GM18508 (cell line): Measurements from ENCODE around the gene IAPP.
"Not testable (repeated sequence)": the region's sequence is repeated elsewhere in the genome, so short reads cannot be mapped to it uniquely, and the experiment has no call there.

ENCODE experiments used
- ATAC-seq: cut with Tn5 transposase; IDR thresholded peaks from one replicate; pipeline ENCODE4 v1.9.1; 2021; ENCODE audit warnings: moderate number of reproducible peaks; ENCODE audit not compliant: insufficient read depth, unreplicated experiment

The IAPP gene

GRCh38 chr12:21372602-21373001 lies at the start of gene IAPP:
Gene IAPP, plus strand, starts transcription at chr12:21372902. Its CDS starts 450 bp downstream, at chr12:21373352.
- ATAC-seq: no peak

- ATAC-seq: no peak
These were observed 49.0 kb upstream of the IAPP start for GRCh38 chr12:21323736-21324135.

DNA sequence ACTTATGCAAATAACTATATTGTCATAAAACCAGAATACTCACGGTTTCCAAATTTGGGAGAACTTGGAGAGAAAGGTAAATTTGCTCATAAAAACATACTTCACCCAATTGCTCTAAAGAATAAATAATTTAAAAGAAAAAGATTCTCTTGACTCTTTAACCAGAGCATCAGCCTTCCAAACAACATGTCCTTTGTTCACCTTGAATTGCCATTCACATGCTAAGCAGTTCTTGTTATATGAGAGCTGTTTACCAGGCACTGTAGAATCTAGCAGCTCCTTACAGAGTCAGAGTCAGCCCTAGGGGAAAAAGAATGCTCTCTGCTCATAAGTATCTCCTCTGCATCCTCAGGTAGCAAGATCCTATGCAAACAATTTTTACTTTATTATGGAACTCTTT lies 48.2 kb upstream of the IAPP start:
- no peak for ATAC-seq

GRCh38 chr12:21328578-21328977 lies 44.1 kb upstream of the IAPP start:
- ATAC-seq: no peak

DNA sequence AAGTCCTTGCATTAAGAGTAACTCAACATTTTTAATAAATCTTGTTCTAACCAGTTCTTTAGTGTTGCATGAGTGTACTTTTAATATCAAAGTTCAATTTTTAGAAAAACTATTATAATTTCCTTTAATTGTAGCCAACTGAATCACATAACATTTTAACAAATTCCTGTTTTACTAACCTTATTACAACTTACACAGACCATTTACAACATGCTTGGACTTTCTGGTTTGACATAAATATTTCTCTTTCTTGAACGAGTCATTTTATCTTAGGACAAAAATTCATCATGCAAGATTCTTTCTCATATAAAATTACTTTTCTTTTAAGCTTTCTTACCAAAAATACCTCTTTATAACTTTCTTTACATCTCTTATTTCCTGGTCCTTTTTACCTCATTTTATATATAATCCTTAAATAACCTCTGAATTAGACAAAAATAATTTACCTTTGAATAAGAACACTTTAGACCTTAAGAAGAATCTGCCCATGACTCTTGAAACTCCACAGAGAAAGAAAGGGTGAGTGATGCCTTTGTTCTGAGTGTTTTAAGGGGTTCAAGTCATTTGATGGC lies 41.9 kb upstream of the IAPP start:
- no peak for ATAC-seq

DNA sequence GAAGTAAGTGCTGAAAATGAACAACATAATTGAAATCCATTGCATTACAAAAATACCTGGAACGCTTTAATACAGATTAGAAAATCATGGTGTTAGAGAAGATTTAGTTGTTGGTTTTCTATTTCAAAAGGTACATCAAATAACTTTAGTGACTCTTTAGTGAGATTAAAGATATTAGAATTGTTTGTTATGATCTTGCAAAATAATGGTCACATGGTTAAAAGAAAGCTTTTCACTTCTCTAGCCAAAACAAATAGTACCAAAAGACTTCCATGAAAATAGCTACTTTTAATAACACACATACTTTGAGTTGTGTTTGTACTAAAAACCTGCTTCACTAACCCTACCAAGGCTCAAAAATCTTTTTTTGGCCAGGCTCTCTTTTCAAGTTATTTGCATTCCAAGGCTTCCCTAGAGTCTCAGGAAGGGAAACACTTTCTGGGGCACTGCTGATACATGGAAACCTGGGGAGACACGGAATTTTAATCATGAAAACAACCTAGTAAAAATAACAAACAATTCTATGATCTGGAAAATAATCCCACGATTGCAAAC lies 37.9 kb upstream of the IAPP start, which contains the start of gene SLCO1A2:
Gene SLCO1A2 (minus strand): TSS at position 147 of the 555 bp plus-strand sequence. CDS start 270 bp downstream, outside the sequence.
- ATAC-seq: no peak

DNA sequence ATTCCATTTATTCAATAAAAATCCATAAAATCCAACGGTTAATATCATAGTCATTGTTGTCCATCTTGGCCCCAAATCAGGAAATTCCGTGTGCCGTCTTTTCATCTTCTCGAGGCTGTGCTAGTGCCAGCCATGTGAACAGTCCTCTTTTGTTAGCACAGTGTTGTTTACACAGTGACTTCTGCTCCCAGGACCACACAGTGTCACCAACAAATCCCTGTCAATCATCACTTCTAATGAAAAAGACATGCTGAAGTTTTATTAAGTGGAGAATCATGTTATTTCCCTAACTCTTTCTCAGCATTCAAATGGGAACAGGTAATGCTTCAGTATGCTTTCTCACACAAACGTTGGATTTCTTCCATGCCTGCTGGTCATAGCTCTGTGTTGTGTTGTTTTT lies 36.0 kb upstream of the IAPP start:
- ATAC-seq: no peak

GRCh38 chr12:21337453-21337852 lies 35.2 kb upstream of the IAPP start:
- no peak for ATAC-seq

GRCh38 chr12:21337959-21338744 lies 34.5 kb upstream of the IAPP start:
- no peak for ATAC-seq

DNA sequence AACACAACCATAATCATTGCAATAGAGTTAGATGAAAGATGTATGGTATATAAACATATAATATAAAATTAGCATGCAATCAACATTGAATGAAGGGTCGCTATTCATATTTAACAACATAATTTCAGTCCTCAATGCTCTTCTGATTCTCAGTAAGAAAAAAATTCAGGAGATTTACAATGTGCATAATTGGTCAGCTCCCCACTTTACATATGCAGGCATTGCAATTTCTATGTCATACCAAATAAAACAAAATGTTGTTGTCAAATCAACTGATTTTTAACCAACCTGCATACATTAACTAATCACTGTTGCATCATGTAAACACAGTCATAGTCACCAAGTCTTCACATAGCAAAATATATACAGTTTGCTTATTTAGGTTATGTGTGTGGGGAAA lies 32.8 kb upstream of the IAPP start:
- ATAC-seq: no peak

GRCh38 chr12:21340403-21340802 lies 32.3 kb upstream of the IAPP start:
- ATAC-seq: no peak

DNA sequence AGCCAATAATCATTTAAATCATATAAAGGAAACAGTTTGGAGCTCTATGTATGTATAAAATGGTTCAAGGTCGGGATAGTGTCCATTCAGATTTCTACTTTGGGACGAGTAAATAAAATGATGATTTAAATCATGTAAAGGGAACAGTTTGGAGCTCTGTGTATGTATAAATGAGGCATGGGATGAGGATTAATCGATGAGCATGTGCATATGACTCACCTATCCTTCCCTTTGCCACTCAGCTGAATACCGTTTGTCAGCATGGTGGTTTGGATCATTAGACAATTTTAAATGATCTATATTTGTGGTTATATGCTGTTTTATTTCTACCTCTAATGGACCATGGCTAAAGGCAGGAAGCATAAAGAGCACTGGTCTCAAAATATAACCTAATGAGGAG lies 30.9 kb upstream of the IAPP start:
- no peak for ATAC-seq

DNA sequence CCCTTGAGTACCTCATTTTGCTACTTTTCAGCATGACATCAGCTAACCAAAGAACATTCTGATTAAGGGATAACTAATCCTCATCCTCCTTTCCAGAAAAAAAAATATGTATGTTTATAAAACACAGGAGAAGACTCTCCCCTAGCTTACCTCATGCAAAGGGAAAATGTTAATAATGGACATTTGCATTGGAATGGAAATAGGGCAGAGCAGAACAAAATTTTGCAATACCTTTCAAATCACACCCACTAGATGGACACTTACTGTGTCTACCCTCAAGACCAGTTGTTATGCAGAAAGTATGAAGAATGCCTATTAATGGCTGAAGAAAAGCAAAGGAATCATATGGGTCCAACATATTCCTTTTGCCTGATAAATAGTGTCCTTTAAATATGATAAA lies 29.1 kb upstream of the IAPP start:
- no peak for ATAC-seq

DNA sequence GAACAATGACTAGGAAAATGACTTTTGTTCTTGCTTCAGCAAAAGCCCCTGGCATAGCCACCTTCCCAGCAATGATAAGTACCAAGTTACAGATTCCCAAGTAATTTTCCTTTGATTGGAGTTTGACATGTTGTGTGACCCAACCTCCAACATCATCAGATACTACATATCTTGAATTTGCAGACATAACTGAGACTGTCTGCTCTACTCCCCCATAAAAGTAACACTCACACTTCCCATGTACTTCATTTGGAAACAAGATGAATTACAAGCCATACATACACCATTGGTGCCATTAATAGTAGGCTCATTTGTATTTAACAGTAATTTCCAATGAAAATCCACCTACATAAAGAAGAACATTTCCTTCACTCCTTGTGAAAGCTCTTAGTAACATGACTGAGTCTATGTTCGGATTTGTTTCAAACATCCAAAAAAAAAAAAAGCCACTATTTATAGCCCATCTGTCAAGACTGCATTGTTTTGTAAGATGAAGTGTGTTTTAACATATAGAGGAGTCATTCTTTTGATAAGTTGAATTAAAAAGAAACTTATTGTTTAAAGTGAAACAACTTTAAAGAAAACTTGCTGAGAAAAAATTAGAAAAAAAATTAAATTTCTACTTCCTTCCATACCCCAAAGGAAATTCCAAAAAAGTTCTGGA lies 26.0 kb upstream of the IAPP start:
- ATAC-seq: no peak

GRCh38 chr12:21350975-21351374 lies 21.7 kb upstream of the IAPP start:
- no peak for ATAC-seq

DNA sequence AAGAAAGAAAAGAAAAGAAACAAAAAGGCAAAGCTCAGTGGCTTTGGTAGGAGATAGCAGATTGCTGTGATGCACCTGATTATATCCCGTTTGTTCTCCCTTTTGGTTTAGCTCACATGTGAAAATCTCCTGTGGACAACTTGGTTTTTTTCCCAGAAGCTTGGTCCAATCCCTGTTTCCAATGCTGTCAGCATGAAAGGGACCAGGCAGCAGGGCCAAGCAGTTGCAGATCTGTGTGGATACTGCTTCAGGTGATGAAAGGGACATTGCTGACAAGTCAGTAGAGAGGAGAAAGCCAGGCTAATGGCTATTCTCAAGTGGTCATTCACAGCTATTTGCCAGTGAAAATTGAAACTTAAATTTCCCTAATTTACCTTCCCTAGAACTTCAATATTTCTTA lies 19.2 kb upstream of the IAPP start:
- ATAC-seq: no peak

DNA sequence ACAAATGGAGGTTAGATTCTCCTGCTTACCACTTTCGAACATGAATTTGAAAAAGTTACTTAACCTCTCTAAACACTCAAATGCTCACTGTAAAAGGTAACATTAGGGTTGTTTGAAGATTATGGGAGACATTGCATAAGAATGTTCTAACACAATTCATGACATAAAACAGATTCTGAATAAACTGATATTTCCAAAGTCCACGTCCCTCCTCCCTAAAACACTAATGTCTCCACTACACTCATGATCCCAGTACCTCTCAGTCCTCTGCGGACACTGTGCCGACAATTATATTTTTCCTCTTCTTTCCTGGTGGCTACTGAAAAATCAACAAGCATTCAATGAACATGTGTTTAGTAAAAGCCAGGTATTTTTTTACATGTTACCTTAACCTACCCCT lies 18.8 kb upstream of the IAPP start:
- ATAC-seq: no peak

- no peak for ATAC-seq
These were observed 18.1 kb upstream of the IAPP start for GRCh38 chr12:21354641-21355040.

DNA sequence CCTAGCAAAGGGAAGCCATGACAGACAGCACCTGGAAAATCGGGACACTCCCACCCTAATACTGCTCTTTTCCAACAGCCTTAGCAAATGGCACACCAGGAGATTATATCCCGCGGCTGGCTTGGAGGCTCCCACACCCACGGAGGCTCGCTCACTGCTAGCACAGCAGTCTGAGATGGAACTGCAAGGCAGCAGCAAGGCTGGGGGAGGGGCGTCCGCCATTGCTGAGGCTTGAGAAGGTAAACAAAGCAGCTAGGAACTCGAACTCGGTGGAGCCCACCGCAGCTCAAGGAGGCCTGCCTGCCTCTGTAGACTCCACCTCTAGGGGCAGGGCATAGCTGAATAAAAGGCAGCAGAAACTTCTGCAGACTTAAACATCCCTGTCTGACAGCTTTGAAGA lies 12.1 kb upstream of the IAPP start:
- ATAC-seq: not testable (repeated sequence)

DNA sequence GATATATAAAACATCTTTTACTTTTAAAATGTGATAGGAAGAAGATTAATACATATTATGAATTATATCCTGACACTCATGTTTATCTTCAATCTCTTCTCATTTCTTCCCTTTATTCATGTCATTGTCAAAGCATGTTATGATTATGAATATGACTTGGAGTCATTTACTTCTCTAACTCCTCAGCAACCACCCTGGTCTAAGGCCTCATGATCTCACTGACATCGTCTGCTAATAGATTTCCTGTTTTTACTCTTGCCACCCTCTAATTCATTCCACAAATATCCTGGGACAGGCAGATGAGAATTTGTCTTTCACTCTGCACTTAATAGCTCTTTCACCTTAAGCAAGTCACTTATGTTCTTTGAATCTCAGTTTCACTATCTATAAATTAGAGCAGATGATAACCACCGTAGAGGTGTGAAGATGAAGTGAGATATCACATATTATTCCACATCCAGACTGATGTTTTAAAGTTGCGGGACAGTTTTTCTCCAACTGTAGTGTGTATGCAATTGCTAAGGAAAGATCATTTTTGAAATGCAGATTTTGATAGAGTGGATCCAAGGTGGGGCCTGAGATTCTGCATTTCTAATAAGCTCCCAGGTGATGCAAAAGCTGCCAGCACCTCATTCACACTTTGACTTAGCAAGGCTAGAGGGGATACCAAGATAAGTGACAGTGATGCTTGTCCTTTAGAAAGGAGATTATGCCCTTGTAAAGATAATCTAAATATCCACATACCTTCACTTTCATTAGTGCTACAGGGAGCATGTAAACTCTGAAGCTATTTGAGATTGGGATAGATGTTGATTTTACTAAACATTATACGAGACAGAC lies 3.3 kb upstream of the IAPP start:
- no peak for ATAC-seq
